Prostate gland (tissue), 2 donors: Measurements from ENCODE around the gene PRELP. TPM values are rescaled to one million over a fixed set of nuclear protein-coding genes. Genes with fewer than 3 reads are reported as not detected.
A peak's percentile ranks its signal among the peaks of the same experiment; 100 is the strongest.

Experiments
- DNase-seq: peaks from one replicate; pipeline ENCODE4 v3.0.0-alpha.2; 2019; ENCODE audit warnings: low spot score
- H3K27ac ChIP-seq, 2 donors: fragments of 200-600 bp; sonication (generic); 2 replicates each; pipeline ENCODE4 v1.5.1; 2017 to 2019
- H3K27me3 ChIP-seq: fragments of 200-600 bp; sonication (generic); replicated peaks from 2 replicates; pipeline ENCODE4 v1.5.1; 2019; ENCODE audit not compliant: insufficient read depth
- H3K36me3 ChIP-seq, 2 donors: fragments of 200-600 bp; sonication (generic); 1 replicate in 1 of 2; 2 replicates in 1 of 2; pipeline versions ENCODE4 v1.5.1 to v1.8.1; 2017 to 2019
- H3K4me1 ChIP-seq: fragments of 200-600 bp; sonication (generic); replicated peaks from 2 replicates; pipeline ENCODE4 v1.5.1; 2019
- H3K4me3 ChIP-seq, 2 donors: fragments of 200-600 bp; sonication (generic); 2 replicates each; pipeline ENCODE4 v1.5.1; 2017 to 2019
- H3K9me3 ChIP-seq: fragments of 200-600 bp; sonication (generic); 2 replicates; pipeline ENCODE4 v1.5.1; 2017
- POLR2A ChIP-seq: fragments of 450-650 bp; IDR thresholded peaks from one replicate; pipeline ENCODE4 v1.6.1; 2016; ENCODE audit warnings: antibody characterized with exemption, mild to moderate bottlenecking
- POLR2AphosphoS5 ChIP-seq: sonication (generic); formaldehyde crosslinking; IDR thresholded peaks from one replicate; pipeline ENCODE4 v1.6.1; 2017; ENCODE audit warnings: antibody characterized with exemption
- WGBS: methylation state at CpG from one replicate; pipeline ENCODE4 v1.1.5; 2018; 5-methylcytosine and 5-hydroxymethylcytosine counted together
- intact Hi-C: fragments of 100-400 bp; cut with DNase I; formaldehyde crosslinking; loops from one replicate; pipeline ENCODE4 v1.14.2; 2022
- total RNA-seq, 2 donors: library from RNA; depleted of rRNA; stranded (reverse); fragments of >200 nt; gene quantifications; one replicate each; pipeline ENCODE4 v1.1.0, GENCODE V29; 2016
- TF ChIP-seq, protein P1 (sequence below), 4 experiments: fragments of 200-600 bp in 2 of 4; fragments of 450-650 bp in 2 of 4; sonication (generic) in 2 of 4; IDR thresholded peaks; 1 replicate in 3 of 4; 2 replicates in 1 of 4; pipeline ENCODE4 v1.5.1; 2016 to 2019; ENCODE audit warnings: antibody characterized with exemption in 4 of 4, mild to moderate bottlenecking in 2 of 4, moderate library complexity in 2 of 4

The PRELP gene
- total RNA-seq, 2 donors from 2014 or later = 17.9 to 43.2 TPM

GRCh38 chr1:203504400-203505250, 29.0 kb downstream of the PRELP start:
- H3K36me3 ChIP-seq = no peaks in the 10 kb centered on the region
- no peak overlapping the region for H3K4me3 ChIP-seq
- H3K27me3 ChIP-seq = no peaks in the 10 kb centered on the region
- TF ChIP-seq POLR2AphosphoS5 (peak; percentile 60), POLR2A (no peak)
- TF ChIP-seq, protein P1, sequence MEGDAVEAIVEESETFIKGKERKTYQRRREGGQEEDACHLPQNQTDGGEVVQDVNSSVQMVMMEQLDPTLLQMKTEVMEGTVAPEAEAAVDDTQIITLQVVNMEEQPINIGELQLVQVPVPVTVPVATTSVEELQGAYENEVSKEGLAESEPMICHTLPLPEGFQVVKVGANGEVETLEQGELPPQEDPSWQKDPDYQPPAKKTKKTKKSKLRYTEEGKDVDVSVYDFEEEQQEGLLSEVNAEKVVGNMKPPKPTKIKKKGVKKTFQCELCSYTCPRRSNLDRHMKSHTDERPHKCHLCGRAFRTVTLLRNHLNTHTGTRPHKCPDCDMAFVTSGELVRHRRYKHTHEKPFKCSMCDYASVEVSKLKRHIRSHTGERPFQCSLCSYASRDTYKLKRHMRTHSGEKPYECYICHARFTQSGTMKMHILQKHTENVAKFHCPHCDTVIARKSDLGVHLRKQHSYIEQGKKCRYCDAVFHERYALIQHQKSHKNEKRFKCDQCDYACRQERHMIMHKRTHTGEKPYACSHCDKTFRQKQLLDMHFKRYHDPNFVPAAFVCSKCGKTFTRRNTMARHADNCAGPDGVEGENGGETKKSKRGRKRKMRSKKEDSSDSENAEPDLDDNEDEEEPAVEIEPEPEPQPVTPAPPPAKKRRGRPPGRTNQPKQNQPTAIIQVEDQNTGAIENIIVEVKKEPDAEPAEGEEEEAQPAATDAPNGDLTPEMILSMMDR (IDR thresholded peaks at IDR 0.05) = peak; percentile 36 to 94 (median 88)
- no peaks in the 10 kb centered on the region for H3K9me3 ChIP-seq
- DNase-seq = peak; percentile 83
- intact Hi-C loops = loop anchor here (2.0 to 5.0 kb wide), 2 partner anchors 123 to 198 kb away; partner anchors contain the start of gene ATP2B4
- H3K27ac ChIP-seq = no peak overlapping the region
- WGBS = 31% methylated on average over 12 of the region's 12 CpGs
- no peaks in the 10 kb centered on the region for H3K4me1 ChIP-seq

DNA sequence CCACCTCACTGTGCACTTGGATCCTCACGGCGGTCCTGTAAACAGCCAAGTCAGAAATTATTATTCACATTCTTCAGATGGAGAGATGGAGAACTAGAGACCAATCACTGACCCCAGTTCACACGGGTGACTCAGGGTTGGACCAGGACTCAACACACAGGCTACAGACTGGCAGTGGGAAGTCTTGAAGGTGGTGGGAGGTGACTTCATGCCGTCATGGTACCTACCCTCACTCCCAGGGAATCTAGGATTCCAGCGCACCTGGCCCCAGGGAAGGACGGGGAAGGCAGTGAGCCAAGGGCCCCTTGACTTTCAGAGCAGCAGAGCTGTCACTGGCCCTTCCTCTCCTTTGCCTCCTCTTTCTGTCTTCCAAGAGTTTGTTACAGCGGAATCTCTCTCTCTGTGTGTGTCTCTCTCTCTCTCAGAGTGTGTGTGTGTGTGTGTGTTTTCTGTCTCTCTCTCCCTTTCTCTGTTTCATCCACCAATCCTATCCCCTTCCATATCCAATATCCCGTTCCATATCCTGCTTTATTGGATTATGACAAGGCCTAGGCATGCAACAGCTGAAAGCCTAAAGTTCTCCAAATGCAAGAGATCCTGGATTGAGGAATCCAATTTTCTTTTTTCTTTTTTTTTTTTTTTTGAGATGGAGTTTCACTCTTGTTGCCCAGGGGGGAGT, 30.1 kb downstream of the PRELP start:
- TF ChIP-seq POLR2AphosphoS5 = no peak
- TF ChIP-seq, protein P1 (IDR thresholded peaks at IDR 0.05) = no peak
- no peak for TF ChIP-seq POLR2A
- no peaks in the 10 kb centered on the region for H3K9me3 ChIP-seq
- no peaks in the 10 kb centered on the region for H3K27me3 ChIP-seq
- intact Hi-C loops = loop anchor here (2.0 to 5.0 kb wide), 2 partner anchors 122 to 197 kb away; partner anchors contain the start of gene ATP2B4
- no peaks in the 10 kb centered on the region for H3K36me3 ChIP-seq
- H3K4me1 ChIP-seq = no peaks in the 10 kb centered on the region
- no peak overlapping the region for H3K4me3 ChIP-seq
- 83% methylated on average over 8 of the region's 8 CpGs for WGBS
- DNase-seq = no peak
- no peak overlapping the region for H3K27ac ChIP-seq

- H3K36me3 ChIP-seq = no peaks in the 10 kb centered on the region
- no peak for TF ChIP-seq POLR2A
- no peak for TF ChIP-seq POLR2AphosphoS5
- TF ChIP-seq, protein P1 (IDR thresholded peaks at IDR 0.05) = no peak
- intact Hi-C loops = loop anchor here (5.0 kb wide), 1 partner anchor 120 kb away; the partner anchor contains the start of gene ATP2B4
- no peak for DNase-seq
- no peak overlapping the region for H3K4me3 ChIP-seq
- H3K27ac ChIP-seq = no peak overlapping the region
- 40% methylated on average over 6 of the region's 6 CpGs for WGBS
- no peaks in the 10 kb centered on the region for H3K4me1 ChIP-seq
- H3K27me3 ChIP-seq = no peaks in the 10 kb centered on the region
- H3K9me3 ChIP-seq = no peaks in the 10 kb centered on the region
These were observed 31.4 kb downstream of the PRELP start for GRCh38 chr1:203506858-203507626.

GRCh38 chr1:203507759-203508158, 32.2 kb downstream of the PRELP start:
- TF ChIP-seq, protein P1 (IDR thresholded peaks at IDR 0.05) = no peak
- TF ChIP-seq POLR2A (no peak), POLR2AphosphoS5 (no peak)
- no peak for DNase-seq
- no peak overlapping the region for H3K27ac ChIP-seq
- intact Hi-C loops = loop anchor here (5.0 kb wide), 1 partner anchor 120 kb away; the partner anchor contains the start of gene ATP2B4
- no peaks in the 10 kb centered on the region for H3K4me1 ChIP-seq
- H3K4me3 ChIP-seq = no peak overlapping the region
- 31% methylated on average over 1 of the region's 1 CpG for WGBS
- H3K9me3 ChIP-seq = no peaks in the 10 kb centered on the region
- no peaks in the 10 kb centered on the region for H3K27me3 ChIP-seq
- H3K36me3 ChIP-seq = no peaks in the 10 kb centered on the region
